Body of pancreas (tissue), 4 donors: Measurements from ENCODE around the gene CARD11.

Experiments
- POLR2A ChIP-seq, 3 donors: fragments of 450-650 bp; IDR thresholded peaks; one replicate each; pipeline ENCODE4 v1.6.1; 2016; ENCODE audit warnings: antibody characterized with exemption in 3 of 3, mild to moderate bottlenecking in 2 of 3
- TF ChIP-seq, protein P1 (sequence below), 7 experiments: fragments of 450-650 bp in 4 of 7; fragments of 200-600 bp in 3 of 7; sonication (generic) in 3 of 7; IDR thresholded peaks; one replicate each; pipeline ENCODE4 v1.5.1; 2016 to 2019; ENCODE audit warnings: antibody characterized with exemption in 7 of 7

DNA sequence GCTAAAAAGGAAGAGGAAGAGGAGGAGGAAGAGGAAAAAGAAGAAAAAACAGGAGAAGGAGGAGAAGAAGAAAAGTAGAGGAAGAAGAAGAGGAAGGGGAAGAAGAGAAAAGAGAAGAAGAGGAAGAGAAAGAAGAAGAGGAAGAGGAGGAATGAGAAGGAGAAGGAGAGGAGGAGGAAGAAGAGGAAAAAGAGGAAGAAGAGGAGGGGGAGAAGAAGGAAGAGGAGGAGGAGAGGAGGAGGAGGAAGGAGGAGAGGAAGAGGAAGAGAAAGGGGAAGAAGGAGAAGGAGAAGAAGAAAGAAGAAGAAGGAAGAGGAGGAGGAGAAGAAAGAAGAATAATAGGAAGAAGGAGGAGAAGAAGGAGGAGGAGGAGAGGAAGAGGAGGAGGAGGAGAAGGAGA lies 103.2 kb downstream of the CARD11 start:
- TF ChIP-seq, protein P1, sequence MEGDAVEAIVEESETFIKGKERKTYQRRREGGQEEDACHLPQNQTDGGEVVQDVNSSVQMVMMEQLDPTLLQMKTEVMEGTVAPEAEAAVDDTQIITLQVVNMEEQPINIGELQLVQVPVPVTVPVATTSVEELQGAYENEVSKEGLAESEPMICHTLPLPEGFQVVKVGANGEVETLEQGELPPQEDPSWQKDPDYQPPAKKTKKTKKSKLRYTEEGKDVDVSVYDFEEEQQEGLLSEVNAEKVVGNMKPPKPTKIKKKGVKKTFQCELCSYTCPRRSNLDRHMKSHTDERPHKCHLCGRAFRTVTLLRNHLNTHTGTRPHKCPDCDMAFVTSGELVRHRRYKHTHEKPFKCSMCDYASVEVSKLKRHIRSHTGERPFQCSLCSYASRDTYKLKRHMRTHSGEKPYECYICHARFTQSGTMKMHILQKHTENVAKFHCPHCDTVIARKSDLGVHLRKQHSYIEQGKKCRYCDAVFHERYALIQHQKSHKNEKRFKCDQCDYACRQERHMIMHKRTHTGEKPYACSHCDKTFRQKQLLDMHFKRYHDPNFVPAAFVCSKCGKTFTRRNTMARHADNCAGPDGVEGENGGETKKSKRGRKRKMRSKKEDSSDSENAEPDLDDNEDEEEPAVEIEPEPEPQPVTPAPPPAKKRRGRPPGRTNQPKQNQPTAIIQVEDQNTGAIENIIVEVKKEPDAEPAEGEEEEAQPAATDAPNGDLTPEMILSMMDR (IDR thresholded peaks at IDR 0.05) = no peak
- no peak for TF ChIP-seq POLR2A (IDR thresholded peaks at IDR 0.05)
